GM12801 (cell line): ENCODE measurements around the gene SORCS2.

Source experiments
- TF ChIP-seq, protein P1 (sequence below): IDR thresholded peaks from one replicate; pipeline ENCODE4 v1.5.1; 2011; ENCODE audit warnings: control low read depth; ENCODE audit not compliant: insufficient read length; ENCODE audit errors: extremely low read depth

Gene SORCS2

GRCh38 chr4:7244751-7245320 lies 52.5 kb downstream of the SORCS2 start:
- TF ChIP-seq, protein P1, sequence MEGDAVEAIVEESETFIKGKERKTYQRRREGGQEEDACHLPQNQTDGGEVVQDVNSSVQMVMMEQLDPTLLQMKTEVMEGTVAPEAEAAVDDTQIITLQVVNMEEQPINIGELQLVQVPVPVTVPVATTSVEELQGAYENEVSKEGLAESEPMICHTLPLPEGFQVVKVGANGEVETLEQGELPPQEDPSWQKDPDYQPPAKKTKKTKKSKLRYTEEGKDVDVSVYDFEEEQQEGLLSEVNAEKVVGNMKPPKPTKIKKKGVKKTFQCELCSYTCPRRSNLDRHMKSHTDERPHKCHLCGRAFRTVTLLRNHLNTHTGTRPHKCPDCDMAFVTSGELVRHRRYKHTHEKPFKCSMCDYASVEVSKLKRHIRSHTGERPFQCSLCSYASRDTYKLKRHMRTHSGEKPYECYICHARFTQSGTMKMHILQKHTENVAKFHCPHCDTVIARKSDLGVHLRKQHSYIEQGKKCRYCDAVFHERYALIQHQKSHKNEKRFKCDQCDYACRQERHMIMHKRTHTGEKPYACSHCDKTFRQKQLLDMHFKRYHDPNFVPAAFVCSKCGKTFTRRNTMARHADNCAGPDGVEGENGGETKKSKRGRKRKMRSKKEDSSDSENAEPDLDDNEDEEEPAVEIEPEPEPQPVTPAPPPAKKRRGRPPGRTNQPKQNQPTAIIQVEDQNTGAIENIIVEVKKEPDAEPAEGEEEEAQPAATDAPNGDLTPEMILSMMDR: no peak

DNA sequence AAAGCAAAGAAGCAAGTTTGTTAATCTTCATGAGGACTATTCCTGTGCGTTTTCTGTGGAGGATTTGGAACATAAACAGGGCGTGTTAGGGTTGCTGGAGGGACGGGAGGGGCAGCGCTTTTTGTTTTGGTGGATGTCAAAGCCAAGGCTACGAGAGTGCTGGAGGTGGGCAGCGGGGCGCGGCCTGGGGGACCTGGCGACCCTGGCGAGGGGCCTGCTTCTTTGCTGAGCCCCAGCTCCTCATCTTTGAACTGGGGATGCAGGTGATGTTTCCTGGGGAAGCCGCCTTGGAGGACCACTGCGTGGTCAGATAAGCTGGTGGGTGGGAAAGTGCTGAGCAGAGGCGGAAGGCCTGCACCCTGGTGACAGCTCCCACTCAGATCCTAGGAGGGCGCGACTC lies 55.2 kb downstream of the SORCS2 start:
- TF ChIP-seq, protein P1: no peak

GRCh38 chr4:7247946-7248345 lies 55.6 kb downstream of the SORCS2 start:
- TF ChIP-seq, protein P1: no peak

- TF ChIP-seq, protein P1: no peak
These were observed 56.5 kb downstream of the SORCS2 start for GRCh38 chr4:7248857-7249256.

GRCh38 chr4:7251321-7251720 lies 59.0 kb downstream of the SORCS2 start:
- TF ChIP-seq, protein P1: no peak

- TF ChIP-seq, protein P1: no peak
These were observed 59.7 kb downstream of the SORCS2 start for GRCh38 chr4:7252051-7252450.

- TF ChIP-seq, protein P1: no peak
These were observed 60.4 kb downstream of the SORCS2 start for GRCh38 chr4:7252510-7253340.
